ENCODE measurements around the gene NDUFS7. TPM values are rescaled to one million over a fixed set of nuclear protein-coding genes. Genes with fewer than 3 reads are reported as not detected.

The NDUFS7 gene
- total RNA-seq, 3 donors from 2014 or later: 118 to 160 (median 148) TPM

GRCh38 chr19:1412995-1413800, 29.5 kb downstream of the NDUFS7 start:
- DNase-seq (peak in 1 of 3 donors; percentile 63), ATAC-seq (no peak)
- intact Hi-C loops (cut with DNase I, micrococcal nuclease): no loop called here
- H3K4me1 ChIP-seq (ENCODE audit: low read depth): peaks cover 55% of the 10 kb centered on the region
- TF ChIP-seq CTCF (IDR thresholded peaks at IDR 0.05): no peak
- peaks cover 3% of the 10 kb centered on the region for H3K36me3 ChIP-seq (ENCODE audit: low read depth)
- H3K9me3 ChIP-seq: no peaks in the 10 kb centered on the region
- no peak overlapping the region for H3K4me3 ChIP-seq

GRCh38 chr19:1416014-1416841, 32.5 kb downstream of the NDUFS7 start:
- ATAC-seq: no peak
- H3K36me3 ChIP-seq (ENCODE audit: low read depth): peaks cover 8% of the 10 kb centered on the region
- no peak for TF ChIP-seq CTCF (IDR thresholded peaks at IDR 0.05)

GRCh38 chr19:1417145-1417544, 33.4 kb downstream of the NDUFS7 start:
- Histone ChIP-seq H3K4me1 (ENCODE audit: low read depth) (peaks cover 24% of the 10 kb centered on the region), H3K4me3 (no peak overlapping the region), H3K9me3 (no peaks in the 10 kb centered on the region), H3K36me3 (ENCODE audit: low read depth) (peaks cover 16% of the 10 kb centered on the region)
- no peak for DNase-seq
- no peak for TF ChIP-seq CTCF (IDR thresholded peaks at IDR 0.05)
- intact Hi-C loops (cut with DNase I, micrococcal nuclease): no loop called here
- no peak for ATAC-seq

More at GRCh38 chr19:1416014-1416841, 32.5 kb downstream of the NDUFS7 start:
- DNase-seq: peak in 1 of 3 donors; percentile 55
- no peaks in the 10 kb centered on the region for H3K9me3 ChIP-seq
- intact Hi-C loops (cut with DNase I, micrococcal nuclease): no loop called here
- H3K4me1 ChIP-seq (ENCODE audit: low read depth): peaks cover 31% of the 10 kb centered on the region
- H3K4me3 ChIP-seq: no peak overlapping the region

- intact Hi-C loops (cut with DNase I, micrococcal nuclease): no loop called here
- Histone ChIP-seq H3K9me3 (no peaks in the 10 kb centered on the region), H3K36me3 (ENCODE audit: low read depth) (peaks cover 21% of the 10 kb centered on the region), H3K4me1 (ENCODE audit: low read depth) (peaks cover 24% of the 10 kb centered on the region), H3K4me3 (no peak overlapping the region)
- DNase-seq (no peak), ATAC-seq (no peak)
- no peak for TF ChIP-seq CTCF (IDR thresholded peaks at IDR 0.05)
These were observed 34.2 kb downstream of the NDUFS7 start for GRCh38 chr19:1417681-1418495.

GRCh38 chr19:1418496-1418775, 34.7 kb downstream of the NDUFS7 start:
- no peak overlapping the region for H3K4me3 ChIP-seq
- H3K36me3 ChIP-seq (ENCODE audit: low read depth): peaks cover 18% of the 10 kb centered on the region
- no peaks in the 10 kb centered on the region for H3K9me3 ChIP-seq
- DNase-seq (no peak), ATAC-seq (no peak)
- H3K4me1 ChIP-seq (ENCODE audit: low read depth): peaks cover 21% of the 10 kb centered on the region
- TF ChIP-seq CTCF (IDR thresholded peaks at IDR 0.05): no peak
- intact Hi-C loops (cut with DNase I, micrococcal nuclease): no loop called here

All from mucosa of descending colon (tissue), 3 donors.